ENCODE measurements around the gene CHRM4. TPM values are rescaled to one million over a fixed set of nuclear protein-coding genes. Genes with fewer than 3 reads are reported as not detected.

The CHRM4 gene
- total RNA-seq, 2 donors from 2014 or later = 0.42 to 0.49 TPM

DNA sequence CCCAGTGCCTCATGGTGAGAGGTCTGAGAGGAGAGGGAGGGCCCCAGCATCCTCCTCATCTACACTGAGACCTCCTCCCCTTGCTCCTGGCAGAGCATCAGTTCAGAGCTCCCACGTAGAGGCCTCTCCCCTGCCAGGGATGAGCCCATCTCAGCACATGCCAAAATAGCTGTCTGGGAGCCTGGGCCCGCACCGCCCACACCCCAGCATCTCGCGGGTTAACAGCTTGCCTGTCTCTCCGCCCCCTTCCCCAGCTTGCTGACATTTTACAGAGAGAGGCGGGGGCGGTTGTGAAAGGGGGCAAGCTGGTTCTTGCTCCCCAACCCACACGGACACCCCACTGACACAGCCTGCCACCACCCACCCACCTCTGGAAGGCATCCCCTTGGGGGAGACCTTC lies 37.9 kb downstream of the CHRM4 start:
- no peak for TF ChIP-seq CTCF (IDR thresholded peaks at IDR 0.05)
- DNase-seq = no peak
- Histone ChIP-seq H3K9me3 (no peaks in the 10 kb centered on the region), H3K27me3 (no peaks in the 10 kb centered on the region), H3K4me3 (no peak overlapping the region), H3K27ac (no peak overlapping the region), H3K36me3 (no peaks in the 10 kb centered on the region), H3K4me1 (peaks cover 15% of the 10 kb centered on the region), H3K9ac (ENCODE audit: low read depth in 2 of 2, low read length in 2 of 2) (no peak overlapping the region)
- intact Hi-C loops (cut with DNase I) = no loop called here

GRCh38 chr11:46352063-46352841 lies 39.3 kb downstream of the CHRM4 start:
- DNase-seq = no peak
- H3K9me3 ChIP-seq = no peaks in the 10 kb centered on the region

DNA sequence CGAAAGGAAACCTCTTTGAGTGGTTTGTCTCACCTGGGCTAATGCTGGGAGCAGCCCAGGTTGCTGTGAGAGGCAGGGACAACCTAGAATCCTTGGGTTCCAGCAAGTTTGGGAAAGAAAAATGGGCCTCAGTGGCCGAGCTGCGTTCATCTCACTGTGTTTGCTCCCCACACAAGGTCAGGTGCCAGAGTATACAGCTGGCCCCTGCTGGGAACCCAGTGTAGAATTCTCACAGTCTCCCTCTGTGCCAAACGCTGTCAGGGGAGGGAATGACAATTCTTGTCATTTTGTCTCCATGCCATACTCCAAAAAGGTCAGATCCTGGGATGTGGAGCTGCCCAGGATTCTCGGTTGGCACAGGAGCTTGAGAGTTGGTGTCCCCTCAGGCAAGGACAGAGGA lies 40.0 kb downstream of the CHRM4 start:
- intact Hi-C loops (cut with DNase I) = no loop called here
- DNase-seq = no peak
- H3K9ac ChIP-seq (ENCODE audit: low read depth in 2 of 2, low read length in 2 of 2) = no peak overlapping the region
- TF ChIP-seq CTCF (IDR thresholded peaks at IDR 0.05) = no peak
- peak overlapping the region; percentile 4 for H3K4me3 ChIP-seq
- H3K27me3 ChIP-seq = no peaks in the 10 kb centered on the region
- H3K27ac ChIP-seq = no peak overlapping the region
- no peaks in the 10 kb centered on the region for H3K36me3 ChIP-seq
- H3K4me1 ChIP-seq = peaks cover 17% of the 10 kb centered on the region
- no peaks in the 10 kb centered on the region for H3K9me3 ChIP-seq

More at GRCh38 chr11:46352063-46352841, 39.3 kb downstream of the CHRM4 start:
- TF ChIP-seq CTCF (IDR thresholded peaks at IDR 0.05) = peak; percentile 88
- Histone ChIP-seq H3K4me3 (peak overlapping the region; percentile 4), H3K36me3 (no peaks in the 10 kb centered on the region), H3K27me3 (no peaks in the 10 kb centered on the region), H3K9ac (ENCODE audit: low read depth in 2 of 2, low read length in 2 of 2) (no peak overlapping the region), H3K27ac (no peak overlapping the region), H3K4me1 (peaks cover 17% of the 10 kb centered on the region)
- intact Hi-C loops (cut with DNase I) = no loop called here

DNA sequence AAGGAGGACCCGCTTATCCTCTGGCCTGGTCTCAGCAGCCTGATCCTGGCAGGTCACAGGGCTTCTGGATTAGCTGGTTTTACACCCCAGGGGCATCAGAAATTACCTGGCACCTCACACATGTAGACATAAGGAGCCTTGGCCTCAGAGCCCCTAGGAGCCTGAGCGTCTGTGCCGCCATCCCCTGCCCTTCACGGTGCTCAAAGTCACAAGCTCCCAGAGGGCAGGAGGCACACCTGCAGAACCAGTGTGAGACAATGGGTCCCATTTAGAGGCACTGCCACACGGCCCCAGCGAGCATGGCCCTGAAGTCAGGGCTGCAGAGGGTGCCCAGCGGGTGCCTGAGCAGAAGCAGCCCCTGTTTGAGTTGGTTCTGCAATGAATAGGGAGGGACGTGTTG lies 40.4 kb downstream of the CHRM4 start:
- TF ChIP-seq CTCF (IDR thresholded peaks at IDR 0.05) = no peak
- no peak overlapping the region for H3K27ac ChIP-seq
- no peaks in the 10 kb centered on the region for H3K27me3 ChIP-seq
- H3K9ac ChIP-seq (ENCODE audit: low read depth in 2 of 2, low read length in 2 of 2) = no peak overlapping the region
- no peak overlapping the region for H3K4me3 ChIP-seq
- DNase-seq = no peak
- intact Hi-C loops (cut with DNase I) = no loop called here
- H3K9me3 ChIP-seq = no peaks in the 10 kb centered on the region
- no peaks in the 10 kb centered on the region for H3K36me3 ChIP-seq
- peaks cover 17% of the 10 kb centered on the region for H3K4me1 ChIP-seq

- Histone ChIP-seq H3K4me3 (no peak overlapping the region), H3K4me1 (peaks cover 17% of the 10 kb centered on the region), H3K9me3 (no peaks in the 10 kb centered on the region), H3K27ac (no peak overlapping the region), H3K27me3 (no peaks in the 10 kb centered on the region), H3K36me3 (no peaks in the 10 kb centered on the region), H3K9ac (ENCODE audit: low read depth in 2 of 2, low read length in 2 of 2) (no peak overlapping the region)
- TF ChIP-seq CTCF (IDR thresholded peaks at IDR 0.05) = no peak
- intact Hi-C loops (cut with DNase I) = no loop called here
- no peak for DNase-seq
Observed at GRCh38 chr11:46350695-46351094, 40.9 kb downstream of the CHRM4 start.

All from colonic mucosa (tissue), 4 donors.